HCT116 (cell line): ENCODE data around the gene ACACB. TPM values are rescaled to one million over a fixed set of nuclear protein-coding genes. Genes with fewer than 3 reads are reported as not detected.

Experiments used
- ATAC-seq: fragments of 200-7000 bp; cut with Tn5 transposase; 2 replicates; pipeline ENCODE4 v1.9.1; 2020; ENCODE audit warnings: mild to moderate bottlenecking, moderate library complexity
- BruUV-seq: library from RNA; stranded (reverse); fragments of 400-500 nt; replicated peaks from 2 replicates; lab custom pipeline; 2021; lab: Mats Ljungman, UMichigan
- CTCF ChIA-PET: fragments of 300-600 bp; sonication (Branson Sonifier 250); formaldehyde crosslinking; loops from one replicate; lab custom pipeline; 2021; ENCODE audit warnings: antibody characterized with exemption; lab: Charles Lee
- POLR2A ChIA-PET: fragments of 300-600, 350-600 bp; sonication (Branson Sonifier 250); formaldehyde crosslinking; loops from one replicate; lab custom pipeline; 2021; ENCODE audit warnings: antibody characterized with exemption; lab: Charles Lee
- RAD21 ChIA-PET, 2 experiments: fragments of 300-600 bp; sonication (Branson Sonifier 250); formaldehyde crosslinking; loops; one replicate each; lab custom pipeline; 2023; ENCODE audit warnings: low total read pairs in 2 of 2; ENCODE audit not compliant: uncharacterized antibody in 2 of 2, unreplicated experiment in 2 of 2, low non-redundant PET in 1 of 2; lab: Charles Lee
- DNase-seq: peaks from one replicate; pipeline ENCODE4 v3.0.0-alpha.2; 2010; ENCODE audit warnings: low read depth, low spot score
- H2AFZ ChIP-seq: fragments of 200-600 bp; shearing (Covaris generic), sonication (generic); 2 replicates; pipeline ENCODE4 v1.6.1; 2017; ENCODE audit warnings: low read depth, mixed run types, mixed read lengths, antibody characterized with exemption, low read length; ENCODE audit not compliant: poor library complexity, severe bottlenecking
- H3K27ac ChIP-seq: 2 replicates; pipeline ENCODE4 v1.5.1; 2012; ENCODE audit warnings: low read depth, low read length
- H3K27me3 ChIP-seq: fragments of 200-600 bp; sonication (generic); 2 replicates; pipeline ENCODE4 v1.6.1; 2016; ENCODE audit warnings: mixed run types, low read length, mixed read lengths; ENCODE audit not compliant: insufficient read depth
- H3K36me3 ChIP-seq, 2 experiments: fragments of 200-500 bp in 1 of 2; fragments of 200-600 bp in 1 of 2; sonication (Bioruptor generic) in 1 of 2; sonication (generic) in 1 of 2; 2 replicates each; pipeline versions ENCODE4 v1.5.1 to v1.6.1; 2014 to 2016; ENCODE audit warnings: low read length in 2 of 2, inconsistent platforms in 1 of 2, mixed read lengths in 1 of 2, mixed run types in 1 of 2; ENCODE audit not compliant: insufficient read depth in 2 of 2, control insufficient read depth in 1 of 2
- H3K4me1 ChIP-seq, 2 experiments: fragments of 200-600 bp in 1 of 2; sonication (generic) in 1 of 2; 2 replicates each; pipeline versions ENCODE4 v1.5.1 to v1.6.1; 2012 to 2017; ENCODE audit warnings: low read length in 2 of 2, inconsistent platforms in 1 of 2, mild to moderate bottlenecking in 1 of 2, mixed read lengths in 1 of 2, mixed run types in 1 of 2, moderate library complexity in 1 of 2; ENCODE audit not compliant: insufficient read depth in 2 of 2, control insufficient read depth in 1 of 2
- H3K4me2 ChIP-seq: fragments of 200-600 bp; sonication (generic); 2 replicates; pipeline ENCODE4 v1.6.1; 2017; ENCODE audit warnings: mixed run types, low read length, mixed read lengths
- H3K4me3 ChIP-seq, 2 experiments: fragments of 200-600 bp in 1 of 2; sonication (generic) in 1 of 2; replicated peaks in 1 of 2; 2 replicates each; pipeline ENCODE4 v1.5.1; 2011 to 2016; ENCODE audit warnings: low read length in 2 of 2, control low read depth in 1 of 2, low read depth in 1 of 2, mild to moderate bottlenecking in 1 of 2, mixed read lengths in 1 of 2, mixed run types in 1 of 2
- H3K79me2 ChIP-seq: fragments of 200-600 bp; sonication (generic); 2 replicates; pipeline ENCODE4 v1.6.1; 2017; ENCODE audit warnings: mild to moderate bottlenecking, mixed run types, low read length, moderate library complexity, mixed read lengths; ENCODE audit not compliant: insufficient read depth
- H3K9ac ChIP-seq: fragments of 200-600 bp; sonication (generic); 2 replicates; pipeline ENCODE4 v1.6.1; 2016; ENCODE audit warnings: low read length, mixed read lengths
- H3K9me2 ChIP-seq: fragments of 200-600 bp; sonication (generic), shearing (Covaris generic); 2 replicates; pipeline ENCODE4 v1.6.1; 2017; ENCODE audit warnings: mixed run types, mild to moderate bottlenecking, moderate library complexity; ENCODE audit not compliant: insufficient read depth
- H3K9me3 ChIP-seq, 2 experiments: fragments of 200-500 bp in 1 of 2; fragments of 200-600 bp in 1 of 2; sonication (Bioruptor generic) in 1 of 2; sonication (generic) in 1 of 2; 2 replicates each; pipeline ENCODE4 v1.6.1; 2014 to 2017; ENCODE audit warnings: low read length in 2 of 2, mixed read lengths in 2 of 2, inconsistent platforms in 1 of 2, low read depth in 1 of 2, mild to moderate bottlenecking in 1 of 2, mixed run types in 1 of 2, moderate library complexity in 1 of 2; ENCODE audit not compliant: control insufficient read depth in 1 of 2, insufficient read depth in 1 of 2
- H4K20me1 ChIP-seq: fragments of 200-600 bp; sonication (generic), shearing (Covaris generic); 2 replicates; pipeline ENCODE4 v1.6.1; 2017; ENCODE audit warnings: mixed run types, mild to moderate bottlenecking, moderate library complexity; ENCODE audit not compliant: insufficient read depth
- ATF3 ChIP-seq: IDR thresholded peaks from 2 replicates; pipeline ENCODE4 v1.6.1; 2012
- CTCF ChIP-seq, 3 experiments: fragments of 200-600 bp in 1 of 3; sonication (generic) in 1 of 3; IDR thresholded peaks in 2 of 3; conservative IDR thresholded peaks in 1 of 3; 2 replicates each; pipeline ENCODE4 v1.5.1; 2012 to 2017; ENCODE audit warnings: low read depth in 2 of 3, low read length in 2 of 3, antibody characterized with exemption in 1 of 3, borderline replicate concordance in 1 of 3, control low read depth in 1 of 3, mild to moderate bottlenecking in 1 of 3, mixed read lengths in 1 of 3, mixed run types in 1 of 3, moderate library complexity in 1 of 3; ENCODE audit not compliant: insufficient read depth in 1 of 3
- EGR1 ChIP-seq: IDR thresholded peaks from 2 replicates; pipeline ENCODE4 v1.6.1; 2012; ENCODE audit warnings: low read depth
- ELF1 ChIP-seq: IDR thresholded peaks from 2 replicates; pipeline ENCODE4 v1.6.1; 2012; ENCODE audit warnings: low read depth, borderline replicate concordance
- EZH2 ChIP-seq: fragments of 200-600 bp; sonication (generic); IDR thresholded peaks from 2 replicates; pipeline ENCODE4 v1.6.1; 2017; ENCODE audit warnings: antibody characterized with exemption, mixed run types
- EZH2phosphoT487 ChIP-seq: fragments of 200-600 bp; IDR thresholded peaks from 2 replicates; pipeline ENCODE4 v1.6.1; 2018; ENCODE audit warnings: antibody characterized with exemption, borderline replicate concordance
- FOSL1 ChIP-seq: IDR thresholded peaks from 2 replicates; pipeline ENCODE4 v1.6.1; 2012; ENCODE audit warnings: low read depth
- JUND ChIP-seq: IDR thresholded peaks from 2 replicates; pipeline ENCODE4 v1.6.1; 2012
- MAX ChIP-seq: IDR thresholded peaks from 2 replicates; pipeline ENCODE4 v1.6.1; 2012
- POLR2A ChIP-seq: IDR thresholded peaks from 2 replicates; pipeline ENCODE4 v1.7.0; 2011; ENCODE audit warnings: borderline replicate concordance; ENCODE audit not compliant: insufficient read depth, insufficient read length; ENCODE audit errors: extremely low read depth
- POLR2AphosphoS5 ChIP-seq: IDR thresholded peaks from 2 replicates; pipeline ENCODE4 v1.6.1; 2011; ENCODE audit warnings: mild to moderate bottlenecking, low read depth, low read length, moderate library complexity
- RAD21 ChIP-seq: IDR thresholded peaks from 2 replicates; pipeline ENCODE4 v1.6.1; 2012; ENCODE audit warnings: low read depth, mild to moderate bottlenecking
- SIN3A ChIP-seq: IDR thresholded peaks from 2 replicates; pipeline ENCODE4 v1.6.1; 2012; ENCODE audit warnings: low read depth
- SP1 ChIP-seq: IDR thresholded peaks from 2 replicates; pipeline ENCODE4 v1.6.1; 2012; ENCODE audit warnings: low read depth
- SRF ChIP-seq: IDR thresholded peaks from 2 replicates; pipeline ENCODE4 v1.6.1; 2012; ENCODE audit warnings: low read depth
- TCF7L2 ChIP-seq: IDR thresholded peaks from 2 replicates; pipeline ENCODE4 v1.7.0; 2011; ENCODE audit warnings: borderline replicate concordance, inconsistent platforms; ENCODE audit not compliant: insufficient read depth, insufficient read length; ENCODE audit errors: extremely low read depth
- YY1 ChIP-seq: IDR thresholded peaks from 2 replicates; pipeline ENCODE4 v1.6.1; 2011; ENCODE audit warnings: low read length, low read depth, moderate library complexity, mild to moderate bottlenecking; ENCODE audit not compliant: insufficient replicate concordance; ENCODE audit errors: extremely low read depth
- ZBTB33 ChIP-seq: IDR thresholded peaks from 2 replicates; pipeline ENCODE4 v1.6.1; 2011; ENCODE audit warnings: mild to moderate bottlenecking, low read length, moderate library complexity; ENCODE audit not compliant: insufficient replicate concordance; ENCODE audit errors: extremely low read depth
- ZFX ChIP-seq: fragments of 450-650 bp; IDR thresholded peaks from 2 replicates; pipeline ENCODE4 v1.6.1; 2017
- ZNF274 ChIP-seq: fragments of 200-500 bp; sonication (Bioruptor generic); IDR thresholded peaks from 2 replicates; pipeline ENCODE4 v1.6.1; 2014; ENCODE audit warnings: mild to moderate bottlenecking, low read depth, low read length, inconsistent platforms
- intact Hi-C: fragments of 100-400 bp; cut with micrococcal nuclease; formaldehyde crosslinking; loops from 2 replicates; pipeline ENCODE4 v1.10.0; 2022
- total RNA-seq: library from RNA; stranded (reverse); gene quantifications from one replicate; pipeline ENCODE4 v1.2.1, GENCODE V29; 2021; ENCODE audit not compliant: unreplicated experiment

The ACACB gene
- total RNA-seq, 1 experiment from 2014 or later = 11.1 TPM

- RAD21 ChIA-PET = no interaction called here
- CTCF ChIA-PET = no interaction called here
- Histone ChIP-seq H3K9me3 (no peaks in the 10 kb centered on the region), H3K27ac (no peak overlapping the region), H3K27me3 (no peaks in the 10 kb centered on the region), H4K20me1 (no peaks in the 10 kb centered on the region), H3K36me3 (no peaks in the 10 kb centered on the region), H3K4me1 (no peaks in the 10 kb centered on the region), H3K4me2 (no peak overlapping the region), H3K9ac (no peak overlapping the region), H3K9me2 (no peaks in the 10 kb centered on the region), H3K4me3 (no peak overlapping the region), H3K79me2 (no peaks in the 10 kb centered on the region), H2AFZ (no peak overlapping the region)
- intact Hi-C loops = no loop called here
- no TSS peak for BruUV-seq
- TF ChIP-seq SIN3A (no peak), SRF (no peak), POLR2AphosphoS5 (no peak), EZH2 (no peak), FOSL1 (no peak), EZH2phosphoT487 (no peak), POLR2A (no peak), SP1 (no peak), ZBTB33 (no peak), ZNF274 (no peak), RAD21 (no peak), YY1 (no peak), MAX (no peak), TCF7L2 (no peak), EGR1 (no peak), ATF3 (no peak), ELF1 (no peak), ZFX (no peak), JUND (no peak), CTCF (IDR thresholded peaks at IDR 0.05 in 2 of 3, conservative IDR thresholded peaks at IDR 0.05 in 1 of 3; ENCODE audit: borderline replicate concordance in 1 of 3, insufficient read depth in 1 of 3, low read depth in 2 of 3, low read length in 2 of 3) (no peak)
- POLR2A ChIA-PET = no interaction called here
- no peak for DNase-seq
- no peak for ATAC-seq
Measured at GRCh38 chr12:109212460-109213115, 96.2 kb downstream of the ACACB start.
